ENCODE results near the gene ZNF684.
A peak's percentile ranks its signal among the peaks of the same experiment; 100 is the strongest.

ZNF684 gene

DNA sequence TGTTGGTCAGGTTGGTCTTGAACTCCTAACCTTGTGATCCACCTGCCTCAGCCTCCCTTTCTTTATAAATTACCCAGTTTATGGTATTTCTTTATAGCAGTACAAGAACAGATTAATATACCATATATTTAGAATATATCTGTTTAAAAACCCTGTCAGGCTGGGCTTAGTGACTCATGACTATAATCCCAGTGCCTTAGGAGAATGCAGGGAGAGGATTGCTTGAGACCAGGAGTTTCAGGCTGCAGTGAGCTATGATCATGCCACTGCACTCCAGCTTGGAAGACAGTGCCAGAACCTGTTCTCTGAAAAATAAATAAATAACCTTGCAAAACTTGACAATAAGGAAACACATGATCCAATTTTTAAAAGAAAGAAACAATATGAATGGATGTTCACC, 43.9 kb downstream of the ZNF684 start:
- DNase-seq: no peak

DNA sequence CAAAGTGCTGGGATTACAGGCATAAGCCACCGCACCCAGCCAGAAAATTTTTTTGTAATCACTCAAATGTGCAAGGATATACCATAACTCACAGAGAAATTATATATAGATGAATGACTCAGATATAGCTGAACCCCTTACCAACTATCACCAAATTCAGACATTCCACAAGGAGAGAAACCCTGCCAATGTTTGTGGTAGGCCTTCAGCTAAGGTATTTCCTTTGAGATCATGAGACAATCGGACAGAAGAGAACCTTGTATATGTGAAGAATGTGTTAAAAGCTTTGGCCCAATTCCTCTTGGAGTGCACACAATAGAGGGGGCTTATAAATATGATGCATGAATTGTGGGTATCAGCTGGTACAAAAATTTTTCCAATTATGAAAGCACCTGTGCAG, 50.7 kb downstream of the ZNF684 start:
- DNase-seq: no peak

DNA sequence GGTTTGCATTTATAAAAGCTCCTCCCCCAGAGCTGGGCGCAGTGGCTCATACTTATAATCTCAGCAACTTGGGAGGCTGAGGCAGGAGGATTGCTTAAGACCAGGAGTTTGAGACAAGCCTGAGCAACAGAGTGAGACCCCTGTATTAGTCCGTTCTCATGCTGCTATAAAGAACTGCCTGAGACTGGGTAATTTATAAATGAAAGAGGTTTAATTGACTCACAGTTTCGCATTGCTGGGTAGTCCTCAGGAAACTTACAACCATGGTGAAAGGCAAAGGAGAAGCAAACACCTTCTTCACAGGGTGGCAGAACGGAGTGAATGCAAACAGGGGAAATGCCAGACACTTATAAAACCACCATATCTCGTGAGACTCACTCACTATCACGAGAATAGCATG, 52.5 kb downstream of the ZNF684 start:
- no peak for DNase-seq

DNA sequence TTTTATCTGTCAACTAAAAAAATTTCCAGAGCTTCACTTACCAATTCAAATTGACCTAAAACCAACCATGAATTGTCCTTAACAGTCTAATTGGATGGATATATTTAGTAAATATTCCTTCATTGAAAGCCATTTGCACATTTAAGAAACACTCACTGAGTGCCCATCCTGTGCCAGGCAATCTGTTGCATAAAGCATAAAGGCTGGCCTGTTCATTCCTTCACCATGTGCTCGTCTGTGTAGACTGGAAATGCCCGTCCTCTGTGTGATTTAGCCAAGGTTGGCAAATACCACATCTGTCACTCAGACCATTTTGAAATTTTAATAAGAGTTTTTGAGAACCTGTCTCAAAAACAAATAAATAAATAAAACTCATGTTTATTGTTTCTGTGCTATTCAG, 57.1 kb downstream of the ZNF684 start:
- DNase-seq: no peak

DNA sequence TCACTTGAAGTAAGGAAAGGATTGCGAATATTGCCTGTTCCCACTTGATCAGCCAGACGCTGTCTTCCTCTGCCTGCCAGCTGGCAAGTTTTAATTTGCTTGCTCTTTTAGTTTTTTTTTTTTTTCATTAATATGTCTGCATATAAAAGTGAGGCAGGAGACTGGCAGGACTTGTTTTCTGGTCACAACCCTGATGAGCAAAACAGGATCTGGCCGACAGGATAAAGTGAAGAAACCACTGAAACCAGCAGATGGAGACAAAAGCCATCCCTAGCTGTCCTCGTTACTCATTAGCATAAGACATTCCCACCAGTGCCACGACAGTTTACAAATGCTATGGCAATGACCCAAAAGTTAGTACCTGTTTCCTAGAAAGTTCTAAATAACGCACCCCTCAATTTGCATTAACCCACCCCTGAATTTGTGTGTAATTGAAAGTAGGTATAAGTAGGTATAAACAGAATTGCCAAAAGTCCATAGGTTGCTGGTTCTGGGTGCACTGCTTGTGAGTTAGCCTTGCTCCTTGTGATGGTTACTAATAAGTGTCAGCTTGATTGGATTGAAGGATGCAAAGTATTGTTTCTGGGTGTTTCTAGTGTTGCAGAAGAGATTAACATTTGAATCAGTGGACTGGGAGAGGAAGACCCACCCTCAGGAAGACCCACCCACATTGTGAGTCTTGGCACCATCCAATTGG, 60.8 kb downstream of the ZNF684 start:
- peak; percentile 65 for DNase-seq

DNA sequence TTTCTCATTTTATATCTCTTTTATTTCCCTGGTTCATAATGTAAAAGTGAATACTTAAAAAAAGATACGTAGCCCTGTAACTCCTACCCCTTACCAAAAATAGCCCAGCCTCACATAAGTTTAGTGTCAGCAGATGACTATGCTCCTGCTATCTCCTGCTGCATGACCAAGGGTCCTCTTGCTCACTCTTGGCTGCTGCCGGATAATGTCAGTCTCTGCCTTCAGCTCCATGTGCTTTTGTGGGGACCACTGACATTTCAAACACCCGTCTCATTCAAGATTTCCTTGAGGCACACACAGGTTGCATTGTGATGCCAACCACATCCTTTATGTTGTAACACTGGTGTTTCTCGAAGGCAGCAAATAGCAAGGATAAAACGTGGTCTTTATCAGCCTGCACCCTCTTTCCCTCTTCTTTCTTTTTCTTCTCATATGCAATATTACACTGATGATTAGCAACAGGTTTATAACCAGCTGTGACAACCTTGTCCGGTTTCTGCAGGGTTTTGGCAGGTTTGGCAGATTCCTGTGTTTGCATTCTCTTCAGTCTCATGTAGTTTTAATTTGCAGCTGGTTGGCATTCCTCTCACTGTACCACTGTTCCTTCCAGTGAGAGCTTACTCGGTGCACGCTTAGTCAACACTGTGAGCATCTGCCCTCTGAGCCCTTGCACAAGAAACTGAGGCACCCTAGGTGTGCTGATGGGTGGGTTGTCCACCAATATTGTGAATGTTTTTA, 62.2 kb downstream of the ZNF684 start:
- DNase-seq: no peak

DNA sequence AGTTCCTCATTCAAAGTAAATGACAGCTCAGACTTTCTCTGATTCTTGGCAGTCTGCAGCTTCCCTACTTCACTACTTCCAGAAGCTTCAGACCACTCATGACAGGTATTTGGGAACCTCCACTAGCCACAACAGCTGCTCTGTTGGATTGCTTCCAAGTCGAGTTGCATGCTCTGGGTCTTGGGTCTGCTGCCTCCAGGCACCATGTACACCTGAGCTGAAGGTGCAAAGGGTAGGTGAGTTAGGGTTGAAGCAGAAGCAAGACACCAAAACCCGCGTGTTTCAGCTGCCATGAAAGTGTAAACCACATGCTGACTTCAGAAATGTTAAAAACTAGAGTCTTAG, 62.7 kb downstream of the ZNF684 start:
- no peak for DNase-seq

DNA sequence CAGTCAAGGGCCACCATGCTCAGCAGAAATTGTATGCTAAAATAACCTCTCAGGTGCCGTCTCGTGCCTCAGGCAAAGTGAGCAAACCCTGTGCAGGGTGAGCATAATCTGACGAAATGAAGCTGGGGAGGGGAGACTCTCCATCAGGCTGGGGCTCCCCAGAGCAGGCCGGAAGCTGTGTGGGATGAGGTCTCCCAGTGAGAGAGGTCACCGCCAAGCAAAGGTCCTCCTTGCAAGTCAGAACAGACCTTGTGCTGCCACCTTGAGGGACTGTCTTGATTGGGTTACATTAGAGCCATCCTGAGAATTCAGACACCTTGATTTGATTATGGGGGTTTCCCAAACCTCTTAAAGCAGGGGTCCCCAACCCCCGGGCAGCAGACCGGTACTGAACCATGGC, 64.2 kb downstream of the ZNF684 start:
- no peak for DNase-seq
